ENCODE measurements around the gene PRRC2A.

PRRC2A gene

GRCh38 chr6:31676322-31676903 is 55.9 kb downstream of the PRRC2A start:
- no peaks in the 10 kb centered on the region for H3K9me2 ChIP-seq (replicated peaks; ENCODE audit: insufficient read depth, low read length)
- H3K36me3 ChIP-seq (replicated peaks; ENCODE audit: insufficient read depth, low read length): no peaks in the 10 kb centered on the region
- TF ChIP-seq EZH2phosphoT487 (IDR thresholded peaks at IDR 0.05; ENCODE audit: low read length) (no peak), CTCF (IDR thresholded peaks at IDR 0.05; ENCODE audit: low read length) (no peak), EZH2 (optimal IDR thresholded peaks at IDR 0.05; ENCODE audit: low read depth, low read length) (no peak)
- no peak overlapping the region for H3K9ac ChIP-seq (ENCODE audit: low read length)
- no peak overlapping the region for H3K4me2 ChIP-seq (ENCODE audit: low read depth, low read length)
- H3K9me3 ChIP-seq (replicated peaks; ENCODE audit: insufficient read depth, low read length): no peaks in the 10 kb centered on the region
- no peaks in the 10 kb centered on the region for H4K20me1 ChIP-seq (ENCODE audit: insufficient read depth, low read length)
- H3K27me3 ChIP-seq (replicated peaks; ENCODE audit: insufficient read depth, low read length): no peaks in the 10 kb centered on the region
- H3K27ac ChIP-seq (ENCODE audit: low read length): no peak overlapping the region
- no peaks in the 10 kb centered on the region for H3K79me2 ChIP-seq (ENCODE audit: low read length)
- H2AFZ ChIP-seq (ENCODE audit: low read length): no peak overlapping the region
- no peaks in the 10 kb centered on the region; the same call in 1 of the 2 replicates for H3K4me1 ChIP-seq (ENCODE audit: low read length)
- peaks cover 5% of the 10 kb centered on the region; the same call in 1 of the 2 replicates for H3F3A ChIP-seq (ENCODE audit: insufficient read depth, low read length)
- no peak for DNase-seq
- H3K4me3 ChIP-seq (ENCODE audit: low read length): no peak overlapping the region

GRCh38 chr6:31676904-31677303 is 56.4 kb downstream of the PRRC2A start:
- Histone ChIP-seq H3K27me3 (replicated peaks; ENCODE audit: insufficient read depth, low read length) (no peaks in the 10 kb centered on the region), H3K27ac (ENCODE audit: low read length) (no peak overlapping the region), H3K9ac (ENCODE audit: low read length) (no peak overlapping the region), H3K9me3 (replicated peaks; ENCODE audit: insufficient read depth, low read length) (no peaks in the 10 kb centered on the region), H4K20me1 (ENCODE audit: insufficient read depth, low read length) (no peaks in the 10 kb centered on the region), H3K79me2 (ENCODE audit: low read length) (no peaks in the 10 kb centered on the region), H3F3A (ENCODE audit: insufficient read depth, low read length) (peaks cover 5% of the 10 kb centered on the region; the same call in 1 of the 2 replicates), H3K9me2 (replicated peaks; ENCODE audit: insufficient read depth, low read length) (no peaks in the 10 kb centered on the region), H2AFZ (ENCODE audit: low read length) (no peak overlapping the region), H3K36me3 (replicated peaks; ENCODE audit: insufficient read depth, low read length) (no peaks in the 10 kb centered on the region), H3K4me1 (ENCODE audit: low read length) (no peaks in the 10 kb centered on the region; the same call in 1 of the 2 replicates), H3K4me3 (ENCODE audit: low read length) (no peak overlapping the region), H3K4me2 (ENCODE audit: low read depth, low read length) (no peak overlapping the region)
- TF ChIP-seq EZH2phosphoT487 (IDR thresholded peaks at IDR 0.05; ENCODE audit: low read length) (no peak), CTCF (IDR thresholded peaks at IDR 0.05; ENCODE audit: low read length) (no peak), EZH2 (optimal IDR thresholded peaks at IDR 0.05; ENCODE audit: low read depth, low read length) (no peak)
- DNase-seq: no peak

GRCh38 chr6:31677955-31678354 is 57.4 kb downstream of the PRRC2A start:
- H2AFZ ChIP-seq (ENCODE audit: low read length): no peak overlapping the region
- no peak overlapping the region for H3K27ac ChIP-seq (ENCODE audit: low read length)
- no peak overlapping the region for H3K4me3 ChIP-seq (ENCODE audit: low read length)
- H3K4me1 ChIP-seq (ENCODE audit: low read length): no peaks in the 10 kb centered on the region; the same call in 1 of the 2 replicates
- no peak overlapping the region for H3K9ac ChIP-seq (ENCODE audit: low read length)
- H3K4me2 ChIP-seq (ENCODE audit: low read depth, low read length): no peak overlapping the region
- no peaks in the 10 kb centered on the region for H3K9me3 ChIP-seq (replicated peaks; ENCODE audit: insufficient read depth, low read length)
- no peak for TF ChIP-seq EZH2 (optimal IDR thresholded peaks at IDR 0.05; ENCODE audit: low read depth, low read length)
- no peaks in the 10 kb centered on the region for H4K20me1 ChIP-seq (ENCODE audit: insufficient read depth, low read length)
- H3F3A ChIP-seq (ENCODE audit: insufficient read depth, low read length): peaks cover 5% of the 10 kb centered on the region; the same call in 1 of the 2 replicates
- H3K79me2 ChIP-seq (ENCODE audit: low read length): no peaks in the 10 kb centered on the region
- no peaks in the 10 kb centered on the region for H3K27me3 ChIP-seq (replicated peaks; ENCODE audit: insufficient read depth, low read length)
- H3K9me2 ChIP-seq (replicated peaks; ENCODE audit: insufficient read depth, low read length): no peaks in the 10 kb centered on the region
- DNase-seq: no peak
- H3K36me3 ChIP-seq (replicated peaks; ENCODE audit: insufficient read depth, low read length): no peaks in the 10 kb centered on the region
